H1 (cell line): ENCODE data around the gene MMP7. TPM values are rescaled to one million over a fixed set of nuclear protein-coding genes. Genes with fewer than 3 reads are reported as not detected.

Source experiments
- CTCF ChIA-PET: fragments of 300-600 bp; sonication (Branson Sonifier 250); formaldehyde crosslinking; loops from one replicate; lab custom pipeline; 2021; ENCODE audit not compliant: partially characterized antibody; lab: Charles Lee
- POLR2A ChIA-PET: fragments of 300-600 bp; sonication (Branson Sonifier 250); formaldehyde crosslinking; loops from one replicate; lab custom pipeline; 2021; ENCODE audit warnings: inconsistent platforms; ENCODE audit not compliant: partially characterized antibody; lab: Charles Lee
- DNase-seq, 2 experiments: peaks; one replicate each; pipeline versions ENCODE4 v3.0.0 to v3.0.0-alpha.2; 2010 to 2022; ENCODE audit warnings: low spot score in 2 of 2, low read depth in 1 of 2, mixed read lengths in 1 of 2
- FAIRE-seq: peaks from 2 replicates; lab custom pipeline; 2011; peaks lifted over from hg19 to GRCh38; lab: Jason Lieb, UNC
- H2AFZ ChIP-seq: 2 replicates; pipeline ENCODE4 v1.8.1; 2012; ENCODE audit warnings: low read length, inconsistent platforms
- H2AK5ac ChIP-seq: 2 replicates; pipeline ENCODE4 v1.6.1; 2013; ENCODE audit warnings: low read depth, low read length
- H2BK120ac ChIP-seq: replicated peaks from 2 replicates; pipeline ENCODE3; 2013; ENCODE audit warnings: low read depth, low read length, inconsistent platforms
- H2BK12ac ChIP-seq: 2 replicates; pipeline ENCODE4 v1.6.1; 2013; ENCODE audit warnings: low read depth, low read length
- H2BK15ac ChIP-seq: 2 replicates; pipeline ENCODE4 v1.6.1; 2013; ENCODE audit warnings: low read length
- H2BK20ac ChIP-seq: 2 replicates; pipeline ENCODE4 v1.6.1; 2013; ENCODE audit warnings: low read length
- H2BK5ac ChIP-seq: 2 replicates; pipeline ENCODE4 v1.6.1; 2013; ENCODE audit warnings: low read depth, low read length
- H3K14ac ChIP-seq: 2 replicates; pipeline ENCODE4 v1.6.1; 2013; ENCODE audit warnings: inconsistent platforms; ENCODE audit not compliant: insufficient read length
- H3K18ac ChIP-seq: 2 replicates; pipeline ENCODE4 v1.6.1; 2013; ENCODE audit warnings: low read length; ENCODE audit errors: extremely low read depth
- H3K23ac ChIP-seq: 2 replicates; pipeline ENCODE4 v1.6.1; 2013; ENCODE audit warnings: inconsistent platforms; ENCODE audit not compliant: insufficient read length
- H3K23me2 ChIP-seq: 2 replicates; pipeline ENCODE4 v1.6.1; 2013; ENCODE audit warnings: low read depth, low read length
- H3K27ac ChIP-seq: 2 replicates; pipeline ENCODE4 v1.6.1; 2011; ENCODE audit warnings: low read depth, low read length, inconsistent platforms
- H3K27me3 ChIP-seq, 4 experiments: replicated peaks in 1 of 4; 1 replicate in 1 of 4; 2 replicates in 3 of 4; pipeline versions ENCODE4 v1.6.1 to v1.8.1; 2011 to 2013; ENCODE audit warnings: low read length in 3 of 4, mild to moderate bottlenecking in 3 of 4, inconsistent platforms in 2 of 4, mixed read lengths in 2 of 4, moderate library complexity in 1 of 4; ENCODE audit not compliant: control insufficient read depth in 3 of 4, insufficient read depth in 3 of 4; ENCODE audit errors: extremely low read depth in 1 of 4
- H3K36me3 ChIP-seq, 4 experiments: 2 replicates each; pipeline versions ENCODE4 v1.6.1 to v1.8.1; 2011 to 2013; ENCODE audit warnings: mild to moderate bottlenecking in 4 of 4, low read length in 3 of 4, moderate library complexity in 2 of 4, control low read depth in 1 of 4, inconsistent platforms in 1 of 4; ENCODE audit not compliant: insufficient read depth in 4 of 4, control insufficient read depth in 2 of 4
- H3K4ac ChIP-seq: replicated peaks from 2 replicates; pipeline ENCODE3; 2013; ENCODE audit warnings: low read length, low read depth, mixed read lengths, inconsistent platforms; ENCODE audit not compliant: insufficient read length
- H3K4me1 ChIP-seq, 4 experiments: replicated peaks in 1 of 4; 1 replicate in 1 of 4; 2 replicates in 3 of 4; pipeline versions ENCODE4 v1.6.1 to v1.8.1; 2011 to 2013; ENCODE audit warnings: low read length in 3 of 4, inconsistent platforms in 2 of 4, mixed read lengths in 1 of 4; ENCODE audit not compliant: insufficient read depth in 4 of 4, control insufficient read depth in 3 of 4
- H3K4me2 ChIP-seq, 2 experiments: 2 replicates each; pipeline versions ENCODE4 v1.6.1 to v1.8.1; 2011 to 2013; ENCODE audit warnings: low read depth in 2 of 2, low read length in 2 of 2, control low read depth in 1 of 2, inconsistent platforms in 1 of 2, mild to moderate bottlenecking in 1 of 2; ENCODE audit not compliant: insufficient read depth in 1 of 2
- H3K4me3 ChIP-seq, 4 experiments: fragments of 200-600, 300-600 bp in 1 of 4; sonication (generic), shearing (Covaris generic), sonication (Bioruptor Twin) in 1 of 4; 2 replicates each; pipeline versions ENCODE4 v1.5.1 to v1.8.1; 2011 to 2016; ENCODE audit warnings: low read length in 4 of 4, low read depth in 3 of 4, control low read depth in 2 of 4, inconsistent platforms in 2 of 4, mild to moderate bottlenecking in 2 of 4, mixed read lengths in 1 of 4, moderate library complexity in 1 of 4; ENCODE audit not compliant: insufficient read depth in 2 of 4; ENCODE audit errors: extremely low read depth in 1 of 4
- H3K56ac ChIP-seq: replicated peaks from 2 replicates; pipeline ENCODE3; 2013; ENCODE audit warnings: low read depth, mild to moderate bottlenecking, mixed read lengths, low read length, inconsistent platforms; ENCODE audit not compliant: insufficient read length
- H3K79me1 ChIP-seq: 2 replicates; pipeline ENCODE4 v1.6.1; 2013; ENCODE audit warnings: low read depth, low read length, control low read depth
- H3K79me2 ChIP-seq, 2 experiments: 2 replicates each; pipeline versions ENCODE4 v1.6.1 to v1.8.1; 2012 to 2013; ENCODE audit warnings: low read length in 2 of 2, mild to moderate bottlenecking in 2 of 2, inconsistent platforms in 1 of 2; ENCODE audit not compliant: insufficient read depth in 2 of 2, control insufficient read depth in 1 of 2
- H3K9ac ChIP-seq, 4 experiments: replicated peaks in 1 of 4; 1 replicate in 1 of 4; 2 replicates in 3 of 4; pipeline versions ENCODE4 v1.6.1 to v1.8.1; 2011 to 2013; ENCODE audit warnings: low read depth in 3 of 4, low read length in 3 of 4, control low read depth in 2 of 4, mild to moderate bottlenecking in 2 of 4, moderate library complexity in 2 of 4, inconsistent platforms in 1 of 4; ENCODE audit errors: extremely low read depth in 1 of 4
- H3K9me3 ChIP-seq, 2 experiments: 2 replicates each; pipeline versions ENCODE4 v1.6.1 to v1.8.1; 2012 to 2013; ENCODE audit warnings: mild to moderate bottlenecking in 2 of 2, moderate library complexity in 2 of 2, control low read depth in 1 of 2, inconsistent platforms in 1 of 2, low read depth in 1 of 2, low read length in 1 of 2, mixed read lengths in 1 of 2; ENCODE audit not compliant: insufficient read depth in 2 of 2
- H4K20me1 ChIP-seq, 2 experiments: replicated peaks in 1 of 2; 2 replicates each; pipeline versions ENCODE3 to v1.8.1; 2011 to 2013; ENCODE audit warnings: inconsistent platforms in 2 of 2, low read length in 2 of 2, mild to moderate bottlenecking in 1 of 2; ENCODE audit not compliant: insufficient read depth in 2 of 2, control insufficient read depth in 1 of 2
- H4K5ac ChIP-seq: 2 replicates; pipeline ENCODE4 v1.6.1; 2013; ENCODE audit warnings: low read length, low read depth, mixed read lengths, inconsistent platforms; ENCODE audit not compliant: insufficient read length
- H4K8ac ChIP-seq: 2 replicates; pipeline ENCODE4 v1.8.0; 2013; ENCODE audit warnings: mild to moderate bottlenecking, moderate library complexity, low read length, inconsistent platforms; ENCODE audit not compliant: insufficient read depth; ENCODE audit errors: extremely low read depth
- H4K91ac ChIP-seq: replicated peaks from 2 replicates; pipeline ENCODE3; 2013; ENCODE audit warnings: low read length, mixed read lengths, inconsistent platforms; ENCODE audit not compliant: insufficient read length
- CBX5 ChIP-seq: fragments of 300-800, 300-1000 bp; sonication (generic); IDR thresholded peaks from 2 replicates; pipeline ENCODE4 v1.7.1; 2016; ENCODE audit warnings: antibody characterized with exemption, low read length, low read depth
- CBX8 ChIP-seq: fragments of 300-800, 300-1000 bp; sonication (generic); IDR thresholded peaks from 2 replicates; pipeline ENCODE4 v1.7.1; 2016; ENCODE audit warnings: low read depth, low read length, borderline replicate concordance
- CTBP2 ChIP-seq: IDR thresholded peaks from 2 replicates; pipeline ENCODE4 v1.7.0; 2011; ENCODE audit warnings: borderline replicate concordance, mild to moderate bottlenecking, moderate library complexity, mixed read lengths, low read length; ENCODE audit not compliant: insufficient read depth, insufficient read length
- E2F6 ChIP-seq: IDR thresholded peaks from 2 replicates; pipeline ENCODE4 v1.6.1; 2012; ENCODE audit warnings: inconsistent platforms
- EZH2 ChIP-seq: fragments of 200-600 bp; sonication (generic); IDR thresholded peaks from 2 replicates; pipeline ENCODE4 v1.7.1; 2012; ENCODE audit warnings: low read depth, mild to moderate bottlenecking, moderate library complexity, low read length, inconsistent platforms; ENCODE audit not compliant: severe bottlenecking
- GTF2F1 ChIP-seq: IDR thresholded peaks from 2 replicates; pipeline ENCODE4 v1.6.1; 2012; ENCODE audit warnings: low read depth, low read length, improper control_type of control experiment, borderline replicate concordance
- NANOG ChIP-seq: IDR thresholded peaks from 2 replicates; pipeline ENCODE4 v1.6.1; 2011; ENCODE audit warnings: low read length, low read depth, mild to moderate bottlenecking, inconsistent platforms; ENCODE audit not compliant: insufficient read depth, poor library complexity, severe bottlenecking
- POLR2AphosphoS5 ChIP-seq: IDR thresholded peaks from 2 replicates; pipeline ENCODE4 v1.6.1; 2011; ENCODE audit warnings: low read depth, low read length
- RXRA ChIP-seq: IDR thresholded peaks from 2 replicates; pipeline ENCODE4 v1.6.1; 2011; ENCODE audit warnings: low read depth, mild to moderate bottlenecking, low read length, moderate library complexity; ENCODE audit not compliant: insufficient read depth
- SP2 ChIP-seq: IDR thresholded peaks from 2 replicates; pipeline ENCODE4 v1.6.1; 2012; ENCODE audit warnings: mild to moderate bottlenecking, low read length, inconsistent platforms
- SRF ChIP-seq: IDR thresholded peaks from 2 replicates; pipeline ENCODE4 v1.6.1; 2011; ENCODE audit warnings: mild to moderate bottlenecking, low read depth, low read length, moderate library complexity
- SUZ12 ChIP-seq: fragments of 200-600 bp; sonication (generic); IDR thresholded peaks from 2 replicates; pipeline ENCODE4 v1.6.1; 2012; ENCODE audit warnings: mild to moderate bottlenecking, inconsistent platforms, low read length, moderate library complexity, mixed read lengths
- TAF1 ChIP-seq: IDR thresholded peaks from 2 replicates; pipeline ENCODE4 v1.6.1; 2011; ENCODE audit warnings: mild to moderate bottlenecking, low read depth, low read length
- ZNF274 ChIP-seq: IDR thresholded peaks from 2 replicates; pipeline ENCODE4 v1.7.0; 2012; ENCODE audit warnings: low read length, borderline replicate concordance; ENCODE audit errors: extremely low read depth
- WGBS, 2 experiments: shearing (Covaris generic) in 1 of 2; methylation state at CpG; one replicate each; pipeline versions ENCODE4 v1.1.6 to v1.1.7; 2013 to 2015; ENCODE audit warnings: low lambda C conversion rate in 2 of 2, mixed read lengths in 2 of 2, inconsistent platforms in 1 of 2, low coverage in 1 of 2, missing lambda C conversion rate in 1 of 2; ENCODE audit not compliant: insufficient replicate concordance in 2 of 2, insufficient coverage in 1 of 2, insufficient read length in 1 of 2; ENCODE audit errors: extremely low coverage in 1 of 2, missing lambda C conversion rate in 1 of 2; 5-methylcytosine and 5-hydroxymethylcytosine counted together
- polyA plus RNA-seq, 7 experiments: library from polyadenylated mRNA; depleted of rRNA in 3 of 7; stranded (reverse) in 5 of 7; unstranded in 2 of 7; fragments of >200 nt in 5 of 7; fragments of 200-250 nt in 2 of 7; gene quantifications; 1 replicate in 5 of 7; 2 replicates in 1 of 7; 4 replicates in 1 of 7; pipeline versions ENCODE4 v1.2.1 to v1.2.3, GENCODE V29; 2011 to 2013; ENCODE audit warnings: missing spikeins in 2 of 7, mixed read lengths in 2 of 7
- total RNA-seq: library from RNA; stranded (reverse); fragmentation: NEBNext Ultra II Directional; extraction: Animal tissue kit (Norgen Biotek cat#: 25700); gene quantifications from 2 replicates; pipeline ENCODE4 v1.2.1, GENCODE V29; 2021

The MMP7 gene
- total and polyA plus RNA-seq, 2 of the 8 experiments (the other 6 are each of a cell fraction or from before 2014, with no cell fraction given) = not detected

- H3K9ac ChIP-seq = no peak overlapping the region
- H3K27ac ChIP-seq = no peak overlapping the region
- H2AK5ac ChIP-seq = no peak overlapping the region
- H3K9me3 ChIP-seq = no peaks in the 10 kb centered on the region
- no peak overlapping the region for H4K91ac ChIP-seq
- FAIRE-seq = no peak
- H4K5ac ChIP-seq = no peak overlapping the region
- ChIA-PET CTCF (interaction anchor here (0.9 to 2.5 kb wide), 6 partner anchors 29 to 178 kb away, joined by 3 to 10 read pairs (median 8); no protein-coding TSS in a partner anchor), POLR2A (no interaction called here)
- no peak overlapping the region for H3K56ac ChIP-seq
- no peak overlapping the region for H2BK20ac ChIP-seq
- no peak overlapping the region for H3K4ac ChIP-seq
- no peak overlapping the region for H2BK12ac ChIP-seq
- H3K4me1 ChIP-seq = no peaks in the 10 kb centered on the region
- H2AFZ ChIP-seq = no peak overlapping the region
- H3K14ac ChIP-seq = no peak overlapping the region
- no peaks in the 10 kb centered on the region for H3K27me3 ChIP-seq
- no peaks in the 10 kb centered on the region for H3K79me2 ChIP-seq
- H3K4me2 ChIP-seq = no peak overlapping the region
- no peaks in the 10 kb centered on the region for H3K23me2 ChIP-seq
- no peak for DNase-seq
- H3K23ac ChIP-seq = no peak overlapping the region
- H2BK15ac ChIP-seq = no peak overlapping the region
- H3K79me1 ChIP-seq = no peaks in the 10 kb centered on the region
- no peak overlapping the region for H3K18ac ChIP-seq
- H2BK5ac ChIP-seq = no peak overlapping the region
- H4K20me1 ChIP-seq = no peaks in the 10 kb centered on the region
- H4K8ac ChIP-seq = no peak overlapping the region
- no peaks in the 10 kb centered on the region for H3K36me3 ChIP-seq
- no peak overlapping the region for H2BK120ac ChIP-seq
- no peak overlapping the region for H3K4me3 ChIP-seq
- WGBS, 2 experiments = 92% methylated on average over 3 of the region's 3 CpGs; no CpG with 5 or more reads in 1 of the 2 experiments
- TF ChIP-seq POLR2AphosphoS5 (no peak), E2F6 (no peak), EZH2 (no peak), RXRA (no peak), SP2 (no peak), CTBP2 (no peak), SUZ12 (no peak), GTF2F1 (no peak), SRF (no peak), CBX8 (no peak), CBX5 (no peak), NANOG (no peak), TAF1 (no peak), ZNF274 (no peak)
Observed at GRCh38 chr11:102488208-102488607, 42.3 kb downstream of the MMP7 start.
